Measurements from ENCODE around the gene PDE7B.
"Not testable (repeated sequence)": the region's sequence is repeated elsewhere in the genome, so short reads cannot be mapped to it uniquely, and the experiment has no call there.

PDE7B gene

GRCh38 chr6:135850882-135851281 lies 619 bp upstream of the PDE7B start:
- no peak for DNase-seq

DNA sequence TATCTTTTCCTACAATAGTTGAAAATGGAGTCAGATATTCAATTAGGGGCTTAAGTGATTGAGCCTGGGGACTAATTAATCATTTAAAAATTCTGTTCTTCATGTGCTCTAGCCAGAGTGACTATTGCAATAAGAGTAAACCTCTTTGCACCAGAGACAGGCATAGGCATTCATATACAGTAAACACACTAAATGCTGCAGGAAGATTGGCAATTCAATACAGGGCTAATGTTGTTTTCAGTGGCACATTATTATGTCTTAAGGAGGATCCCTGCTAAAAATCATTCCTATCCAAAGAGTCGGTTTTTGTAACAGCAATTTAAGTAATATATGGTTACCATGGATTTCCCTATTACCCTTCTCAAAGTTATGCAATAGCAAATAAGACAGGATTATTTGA lies 1.2 kb downstream of the PDE7B start:
- no peak for DNase-seq

DNA sequence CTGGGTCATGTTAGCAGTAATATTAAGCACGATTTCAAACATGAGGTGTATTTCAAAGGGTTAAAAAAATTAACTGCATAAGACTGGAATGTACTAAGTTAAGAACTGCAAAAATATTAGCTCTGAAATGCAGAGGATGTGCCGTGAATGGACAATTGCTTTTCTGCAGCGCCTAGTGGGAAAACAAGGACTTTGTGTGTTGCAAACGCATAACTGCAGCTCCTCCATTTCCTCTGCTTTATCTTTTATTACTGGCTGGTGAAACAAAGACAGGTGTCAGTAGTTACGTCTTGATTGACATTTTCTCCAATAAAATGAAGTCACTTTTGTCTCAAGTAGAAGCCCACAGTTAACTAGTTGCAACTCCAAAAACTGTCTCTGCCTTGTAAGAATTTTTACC lies 1.7 kb downstream of the PDE7B start:
- DNase-seq: no peak

- no peak for DNase-seq
Measured at GRCh38 chr6:135853986-135854385, 2.5 kb downstream of the PDE7B start.

GRCh38 chr6:135854799-135855198 lies 3.3 kb downstream of the PDE7B start:
- DNase-seq: no peak

GRCh38 chr6:135858931-135859330 lies 7.4 kb downstream of the PDE7B start:
- DNase-seq: no peak

DNA sequence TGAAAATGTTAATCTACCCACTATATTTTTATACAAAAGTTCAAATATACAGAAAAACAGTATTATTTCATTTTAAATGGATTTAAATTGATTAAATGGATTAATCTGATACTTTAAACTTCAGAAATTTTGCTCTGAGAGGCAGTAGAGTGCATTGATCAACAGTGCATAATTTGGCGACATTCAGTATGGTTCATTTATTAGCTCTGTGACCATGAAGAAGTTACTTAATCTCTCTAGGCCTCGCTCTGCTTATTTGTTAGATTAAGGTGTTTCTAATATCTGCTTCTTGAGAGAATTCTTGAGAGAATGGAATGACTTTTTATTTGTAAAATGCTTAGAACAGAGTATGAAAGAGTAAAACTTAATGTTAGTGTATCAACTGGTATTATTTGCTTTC lies 8.9 kb downstream of the PDE7B start:
- no peak for DNase-seq

GRCh38 chr6:135861189-135861588 lies 9.7 kb downstream of the PDE7B start:
- no peak for DNase-seq

- not testable (repeated sequence) for DNase-seq
Measured at GRCh38 chr6:135864929-135865328, 13.4 kb downstream of the PDE7B start.

- DNase-seq: no peak
Measured at GRCh38 chr6:135866445-135867123, 15.1 kb downstream of the PDE7B start.

GRCh38 chr6:135867332-135867731 lies 15.8 kb downstream of the PDE7B start:
- DNase-seq: no peak

GRCh38 chr6:135869857-135870256 lies 18.4 kb downstream of the PDE7B start:
- no peak for DNase-seq

DNA sequence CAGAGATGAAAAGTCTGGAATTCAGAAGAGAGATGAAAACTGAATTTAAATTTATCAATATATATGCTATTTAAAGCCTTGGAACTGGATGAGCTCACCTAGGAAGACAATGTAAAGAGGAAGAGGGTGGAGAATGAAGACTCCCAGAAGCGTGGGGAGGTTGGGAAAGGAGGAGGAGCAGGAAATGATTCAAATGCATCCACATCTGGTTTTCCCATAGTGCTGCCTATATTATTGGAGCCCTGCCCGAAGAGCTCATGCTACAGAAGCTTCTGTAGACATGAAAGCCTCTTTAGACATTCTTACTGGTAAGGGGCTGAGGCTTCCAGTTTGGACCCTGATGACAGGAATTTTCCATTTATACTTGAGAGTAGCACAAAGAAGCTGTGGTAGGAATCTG lies 19.2 kb downstream of the PDE7B start:
- DNase-seq: no peak

DNA sequence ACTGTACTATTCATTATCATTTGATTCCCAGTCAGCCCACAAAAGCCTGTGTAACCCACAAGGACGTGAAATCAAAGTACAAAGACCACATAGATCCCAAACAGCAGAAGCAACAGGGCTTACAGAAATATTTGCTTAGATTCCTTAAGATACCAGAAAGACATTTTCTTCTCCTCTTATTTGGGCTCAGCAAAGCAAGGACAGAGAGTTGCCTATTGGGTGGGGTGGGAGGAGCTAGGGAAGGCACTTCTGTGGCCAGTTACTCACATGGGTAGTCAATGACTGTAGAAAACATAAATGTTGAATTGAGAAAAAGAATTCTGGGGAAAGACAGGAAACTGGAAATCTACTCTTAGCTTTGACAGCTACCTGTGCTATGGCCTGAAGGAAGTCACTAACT lies 19.8 kb downstream of the PDE7B start:
- no peak for DNase-seq

DNA sequence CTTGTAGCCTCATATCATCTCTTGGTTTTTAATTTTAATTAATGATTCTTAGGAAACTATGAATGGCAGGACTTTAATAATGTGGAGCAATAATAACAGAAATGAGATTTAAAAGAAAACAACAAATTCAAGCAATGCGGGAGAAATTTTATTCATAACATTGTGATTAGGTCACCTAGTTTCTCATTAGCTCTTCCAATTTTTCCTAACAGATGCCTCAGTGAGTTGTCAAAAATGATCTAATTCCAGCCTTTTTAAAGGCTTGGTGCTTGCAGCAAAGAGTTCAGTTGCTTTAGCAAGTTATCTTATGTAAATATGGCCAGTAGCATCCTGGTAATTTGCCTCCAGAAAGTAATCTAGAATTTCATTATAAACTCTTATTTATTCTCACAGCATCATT lies 20.4 kb downstream of the PDE7B start:
- DNase-seq: no peak

DNA sequence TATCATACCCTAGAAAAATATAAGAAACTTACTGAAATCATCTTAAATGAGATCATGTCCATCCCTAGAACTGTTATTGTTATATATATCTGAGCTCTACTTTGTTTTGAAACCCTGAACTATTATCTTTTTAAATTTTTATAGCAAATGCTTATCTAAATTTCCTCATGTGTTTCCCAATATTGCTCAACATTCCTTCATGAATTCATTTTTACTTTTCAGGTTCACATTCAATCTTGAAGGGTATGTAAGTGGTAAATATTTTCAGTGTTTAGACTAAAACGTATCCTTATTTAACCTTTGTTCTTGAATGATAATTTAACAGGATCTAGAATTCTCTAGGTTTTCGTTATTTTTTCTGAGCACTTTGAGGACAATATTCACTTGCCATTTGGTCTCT lies 23.9 kb downstream of the PDE7B start:
- no peak for DNase-seq

GRCh38 chr6:135876058-135876457 lies 24.6 kb downstream of the PDE7B start:
- DNase-seq: no peak

GRCh38 chr6:135877666-135878065 lies 26.2 kb downstream of the PDE7B start:
- DNase-seq: no peak

DNA sequence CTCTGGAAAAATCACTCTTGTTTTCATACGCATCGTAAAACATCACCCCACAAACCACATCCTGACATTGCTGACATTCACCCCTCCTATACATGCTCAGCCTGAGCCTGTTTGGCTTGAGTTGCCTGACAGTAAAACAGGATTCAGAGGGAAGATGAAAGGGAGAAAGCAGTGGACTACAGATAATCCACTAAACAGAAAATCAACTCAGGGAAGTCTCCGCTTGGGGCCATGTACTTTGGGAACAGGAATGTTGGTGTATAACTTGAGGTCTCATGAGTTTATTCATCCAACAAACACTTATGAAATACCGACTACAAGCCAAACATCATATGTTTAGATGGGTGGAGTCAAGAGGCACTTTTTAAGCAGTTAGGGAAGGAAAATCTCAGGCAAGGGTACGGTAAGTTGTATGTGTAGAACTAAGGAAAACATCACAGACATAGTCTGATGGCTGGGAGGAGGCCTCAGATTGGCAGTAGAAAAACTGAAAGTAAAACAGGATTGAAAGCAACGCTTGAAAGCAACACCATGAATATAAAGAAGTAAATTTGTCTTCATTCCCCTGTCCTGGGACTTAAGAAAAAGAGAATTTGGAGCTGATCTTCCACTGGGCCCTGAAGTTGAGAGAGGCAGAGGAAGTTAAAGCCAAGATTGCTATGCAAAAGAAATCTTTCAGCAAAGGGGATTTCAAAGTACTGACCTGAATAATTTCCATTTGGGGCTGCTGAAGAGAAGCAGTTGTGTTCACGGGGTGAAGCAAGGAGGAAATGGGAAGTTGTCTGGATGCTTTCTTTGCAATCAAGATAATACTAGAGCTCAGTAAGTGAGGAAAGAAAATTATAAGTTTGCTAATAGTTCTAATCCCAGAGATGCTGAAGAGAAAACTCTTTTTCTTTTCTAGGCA lies 28.8 kb downstream of the PDE7B start:
- DNase-seq: no peak

- DNase-seq: no peak
Measured at GRCh38 chr6:135883045-135883444, 31.5 kb downstream of the PDE7B start.

- DNase-seq: no peak
Measured at GRCh38 chr6:135883536-135883935, 32.0 kb downstream of the PDE7B start.

DNA sequence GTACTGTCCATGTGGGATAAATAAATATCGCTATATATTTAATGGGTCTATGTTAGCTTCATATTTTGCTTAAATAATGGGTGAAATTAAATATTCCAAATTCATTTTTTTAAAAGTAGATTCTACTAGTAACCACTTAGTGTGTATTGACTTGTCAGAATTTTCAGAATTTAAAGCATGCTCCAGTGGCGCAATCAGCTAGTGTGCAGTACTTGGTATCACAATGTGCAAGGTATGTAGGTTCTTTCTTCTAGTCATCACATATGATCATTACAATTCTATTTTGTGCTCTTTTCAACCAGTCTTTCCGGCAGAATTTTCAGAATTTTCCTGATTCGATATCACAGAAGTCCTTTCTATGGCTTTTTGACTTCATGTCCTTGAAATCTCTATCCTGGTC lies 32.6 kb downstream of the PDE7B start:
- no peak for DNase-seq

DNA sequence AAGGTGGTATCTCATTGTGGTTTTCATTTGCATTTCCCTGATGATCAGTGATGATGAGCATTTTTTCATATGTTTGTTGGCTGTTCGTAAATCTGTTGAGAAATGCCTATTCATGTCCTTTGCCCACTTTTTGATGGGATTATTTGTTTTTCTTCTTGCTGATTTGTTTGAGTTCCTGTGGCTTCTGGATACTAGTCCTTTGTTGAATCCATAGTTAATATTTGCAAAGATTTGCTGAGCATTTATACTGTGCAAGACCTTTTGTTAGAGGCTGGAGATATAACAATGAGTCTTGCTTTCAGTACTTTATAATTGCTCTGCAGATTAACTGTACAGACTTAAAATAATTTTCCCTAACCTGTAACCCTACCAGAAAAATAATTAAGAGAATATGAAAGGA lies 35.6 kb downstream of the PDE7B start:
- peak; percentile 31 for DNase-seq

DNA sequence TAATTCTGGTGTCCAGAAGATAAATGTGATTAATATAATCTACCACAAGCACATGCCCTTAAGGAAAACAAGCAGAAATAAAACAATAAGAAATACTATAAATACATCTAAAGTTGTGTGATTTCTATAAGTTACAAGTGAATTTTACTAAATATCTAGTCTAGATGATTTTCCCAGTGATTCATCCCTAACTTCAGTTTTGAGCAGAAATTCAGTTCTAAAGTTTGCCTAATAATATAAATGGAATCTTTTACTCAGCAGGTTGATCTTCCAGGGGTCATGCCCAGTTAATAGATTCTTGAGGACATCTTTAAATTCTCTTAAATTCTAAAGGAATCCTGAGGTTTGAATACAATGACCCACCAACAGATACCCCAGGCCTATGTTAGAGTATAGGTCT lies 37.3 kb downstream of the PDE7B start:
- DNase-seq: no peak

DNA sequence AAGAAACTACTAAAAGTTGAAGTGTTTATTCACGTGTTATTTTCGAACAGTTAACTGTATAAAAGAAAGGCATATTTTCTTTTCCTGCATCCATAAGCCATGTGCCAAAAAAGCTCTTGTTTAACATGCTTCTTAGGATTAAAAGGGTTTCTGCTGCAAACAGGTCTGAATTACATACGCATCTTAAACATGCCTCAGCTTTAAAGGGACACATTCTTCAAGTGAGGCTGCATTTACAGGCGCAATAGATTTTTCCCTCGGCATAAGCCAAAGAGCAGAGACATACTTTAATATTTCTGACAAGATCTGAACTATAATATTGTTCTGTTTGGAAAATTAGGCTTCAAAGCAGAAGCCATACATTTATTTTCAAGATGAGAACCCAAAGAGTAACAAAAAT lies 39.4 kb downstream of the PDE7B start:
- DNase-seq: no peak

Measured in NCI-H774 (cell line).